ENCODE data around the gene GALE.
A peak's percentile ranks its signal among the peaks of the same experiment; 100 is the strongest.
"Not testable (repeated sequence)": the region's sequence is repeated elsewhere in the genome, so short reads cannot be mapped to it uniquely, and the experiment has no call there.

GALE gene

DNA sequence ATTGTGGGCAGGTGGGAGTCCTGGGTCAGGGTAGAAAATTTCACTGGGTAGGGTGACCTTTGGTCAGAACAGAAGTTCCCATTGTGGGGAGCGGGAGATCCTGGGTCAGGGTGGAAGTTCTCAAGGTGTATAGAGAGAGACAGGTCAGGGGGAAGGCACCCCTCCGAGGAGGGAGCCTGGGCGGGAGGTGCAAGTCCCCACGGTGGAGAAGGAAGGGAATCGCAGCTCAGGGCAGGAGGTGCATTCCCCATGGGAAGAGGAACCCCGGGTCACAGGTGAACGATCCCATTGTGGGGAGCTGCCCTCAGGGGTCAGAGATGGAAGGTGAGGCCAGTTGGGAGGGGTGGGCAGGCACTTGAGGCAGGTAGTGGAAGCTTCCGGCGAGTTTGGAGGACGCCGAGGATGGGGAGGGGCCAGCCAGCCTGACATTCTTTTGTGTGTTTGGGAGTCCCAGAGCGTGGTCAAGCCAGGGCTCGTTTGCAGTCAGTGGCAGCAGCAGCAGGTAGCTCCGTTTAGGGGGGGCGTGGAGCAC lies 9.0 kb downstream of the GALE start:
- no peak for DNase-seq

DNA sequence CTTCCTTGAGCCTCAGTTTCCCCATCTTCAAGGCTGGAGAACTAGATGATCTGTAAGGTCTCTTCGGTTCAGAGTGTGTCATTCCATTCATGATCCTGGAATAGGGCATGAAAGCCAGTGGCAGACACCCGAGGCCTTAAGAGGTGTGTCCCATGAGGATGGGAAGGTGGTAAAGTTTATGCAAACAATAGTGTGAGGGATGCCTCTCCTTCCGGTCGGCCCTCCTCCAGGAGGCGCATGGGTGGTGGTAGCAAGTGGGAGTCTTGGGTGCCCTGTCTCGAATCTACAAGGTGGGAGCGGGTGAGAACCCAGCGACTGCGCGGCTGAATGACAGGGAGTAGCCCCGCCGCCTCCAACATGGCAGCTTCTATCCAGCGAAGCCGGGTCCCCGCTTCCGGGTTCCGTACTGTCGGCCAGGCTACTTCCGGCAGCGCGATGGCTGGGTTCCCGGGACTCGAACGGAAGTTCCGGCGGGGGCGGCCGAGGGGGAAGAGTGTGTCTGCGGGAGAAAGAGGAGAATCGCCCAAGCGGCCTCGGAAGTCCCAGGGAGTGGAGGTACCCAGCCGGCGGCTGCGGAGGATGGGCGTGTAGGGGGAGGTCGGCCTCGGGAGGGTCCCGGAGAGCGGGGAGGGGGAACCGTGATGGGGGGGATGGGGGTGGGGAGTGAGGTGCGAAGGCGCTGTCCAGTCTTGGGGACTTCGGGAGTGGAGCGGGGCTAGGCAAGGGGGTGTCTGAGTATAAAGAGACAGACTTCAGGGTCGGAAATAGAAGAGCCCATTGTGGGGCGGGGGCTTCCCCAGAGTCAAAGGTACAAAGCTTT lies 9.6 kb downstream of the GALE start, which contains the start of gene LYPLA2:
Gene LYPLA2 (plus strand): TSS at position 450 of the 820 bp plus-strand sequence. CDS start 1,538 bp downstream, outside the sequence.
- peak; percentile 95 for DNase-seq

DNA sequence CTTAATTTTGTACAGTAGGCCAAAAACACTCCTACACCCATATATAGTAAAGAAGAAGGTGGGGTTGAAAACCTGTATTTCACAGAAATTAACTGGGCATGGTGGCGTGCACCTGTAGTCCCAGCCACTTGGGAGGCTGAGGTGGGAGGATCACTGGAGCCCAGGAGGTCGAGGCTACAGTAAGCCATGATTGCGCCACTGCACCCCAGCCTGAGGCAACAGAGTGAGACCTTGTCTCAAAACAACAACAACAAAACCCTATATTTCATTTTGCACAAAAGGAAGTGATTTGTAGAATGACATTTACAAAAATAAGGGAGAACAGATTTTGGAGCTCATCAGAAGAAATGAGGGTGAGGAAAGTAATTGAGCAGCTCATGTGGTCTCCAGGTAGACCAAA lies 11.9 kb downstream of the GALE start:
- DNase-seq = no peak

DNA sequence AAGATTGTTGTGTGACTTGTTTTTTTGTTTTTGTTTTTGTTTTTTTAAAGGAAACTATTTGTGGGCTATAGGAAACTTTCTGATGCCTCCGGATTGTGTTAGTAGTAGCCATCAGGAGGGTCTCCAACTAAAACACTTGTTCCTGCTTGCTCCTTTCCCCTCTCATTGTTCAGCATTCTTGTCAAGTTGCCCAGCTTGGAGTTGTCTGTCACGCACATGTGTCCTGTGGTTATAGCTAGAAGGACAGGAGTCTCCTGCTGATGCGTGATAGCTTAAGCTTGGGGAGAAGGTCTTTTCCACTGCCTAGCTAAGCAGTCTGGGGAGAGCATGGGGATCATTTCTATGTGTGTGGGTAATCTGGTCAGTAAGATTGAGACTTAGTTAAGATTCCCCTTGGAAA lies 12.9 kb downstream of the GALE start:
- no peak for DNase-seq

DNA sequence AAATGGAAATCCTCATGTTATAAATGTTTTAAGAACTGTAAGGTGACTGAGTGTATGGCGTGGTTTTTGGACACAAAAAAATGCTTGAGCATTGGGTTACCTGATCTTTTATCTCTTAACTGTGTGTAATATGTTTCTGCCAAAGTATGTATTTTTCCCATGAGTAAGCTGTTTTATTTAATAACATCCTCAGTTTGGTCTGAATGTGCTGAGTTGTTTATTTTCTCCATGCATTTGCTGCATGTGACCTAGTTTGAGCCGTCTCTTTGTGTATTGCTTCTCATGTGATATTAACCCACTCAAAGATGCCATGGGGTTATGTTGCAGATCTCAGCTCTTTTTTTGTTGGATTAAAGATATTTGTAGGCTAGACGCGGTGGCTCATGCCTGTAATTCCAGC lies 15.7 kb downstream of the GALE start:
- no peak for DNase-seq

DNA sequence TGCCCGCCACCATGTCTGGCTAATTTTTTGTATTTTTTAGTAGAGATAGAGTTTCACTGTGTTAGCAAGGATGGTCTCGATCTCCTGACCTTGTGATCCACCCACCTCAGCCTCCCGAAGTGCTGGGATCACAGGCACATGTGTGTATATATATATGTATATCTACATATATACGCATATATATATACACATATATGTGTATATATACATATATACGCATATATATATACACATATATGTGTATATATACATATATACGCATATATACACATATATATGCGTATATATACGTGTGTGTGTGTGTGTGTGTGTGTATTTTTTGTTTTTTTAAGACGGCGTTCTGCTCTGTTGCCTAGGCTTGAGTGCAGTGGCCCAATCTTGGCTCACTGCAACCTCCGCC lies 17.4 kb downstream of the GALE start:
- not testable (repeated sequence) for DNase-seq

DNA sequence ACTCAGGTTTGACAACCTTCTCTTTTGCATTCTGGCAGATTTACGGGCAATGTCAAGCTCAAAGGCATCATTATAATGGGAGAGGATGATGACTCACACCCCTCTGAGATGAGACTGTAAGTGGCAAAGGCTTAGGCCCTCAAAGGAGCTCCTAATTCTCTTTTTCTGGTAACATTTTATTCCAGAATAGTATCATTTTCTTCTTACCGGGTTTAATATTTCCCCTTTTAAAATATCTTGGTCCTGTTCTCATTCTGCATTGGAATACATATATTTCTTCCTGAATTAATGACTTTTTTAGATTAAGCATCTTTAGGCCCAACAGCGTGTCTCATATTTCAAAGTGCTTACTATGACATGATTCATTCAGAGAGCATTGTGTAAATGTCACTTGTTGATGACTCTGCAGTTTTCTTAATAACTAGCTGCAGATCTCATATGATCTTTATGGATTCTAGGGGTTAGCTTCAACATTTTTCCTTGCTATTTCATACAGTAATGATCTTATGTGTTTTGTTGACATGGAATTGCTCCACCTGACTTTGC lies 20.7 kb downstream of the GALE start:
- DNase-seq = no peak

DNA sequence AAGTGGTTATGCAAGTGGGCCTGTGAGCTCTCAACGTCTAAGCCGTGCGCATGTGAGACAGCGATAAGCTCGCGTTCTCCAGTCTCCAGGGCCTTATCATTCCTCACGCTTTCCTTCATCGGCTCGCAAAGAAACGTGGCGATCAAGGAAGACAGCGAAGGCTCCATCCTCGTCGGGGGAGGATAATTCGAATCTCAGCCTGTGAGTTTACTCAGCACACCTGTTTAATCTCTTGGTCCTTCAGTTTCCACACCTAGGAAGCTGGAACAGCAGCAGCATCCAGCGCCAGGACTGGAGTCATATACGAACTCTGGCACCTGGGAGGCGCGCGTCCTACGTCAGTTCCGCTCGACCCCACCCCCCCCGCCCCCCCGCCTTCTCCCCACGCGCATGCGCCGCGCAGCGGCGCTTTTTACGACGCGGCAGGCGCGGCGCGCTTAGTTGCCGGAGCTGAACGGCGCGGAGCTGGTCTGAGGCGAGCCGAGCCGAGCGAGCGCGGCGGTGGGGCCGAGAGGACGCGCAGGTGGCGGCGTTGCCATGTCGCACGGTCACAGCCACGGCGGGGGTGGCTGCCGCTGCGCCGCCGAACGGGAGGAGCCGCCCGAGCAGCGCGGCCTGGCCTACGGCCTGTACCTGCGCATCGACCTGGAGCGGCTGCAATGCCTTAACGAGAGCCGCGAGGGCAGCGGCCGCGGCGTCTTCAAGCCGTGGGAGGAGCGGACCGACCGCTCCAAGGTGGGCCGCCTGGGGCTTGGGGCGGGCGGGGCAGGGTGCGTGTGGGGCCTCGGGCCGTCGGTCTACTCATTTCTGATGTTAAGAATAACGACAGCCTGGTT lies 22.4 kb downstream of the GALE start, which contains the start of gene PITHD1:
Gene PITHD1 (plus strand): TSS at position 440 of the 836 bp plus-strand sequence. CDS start 98 bp downstream, at position 538.
- DNase-seq = peak; percentile 77

DNA sequence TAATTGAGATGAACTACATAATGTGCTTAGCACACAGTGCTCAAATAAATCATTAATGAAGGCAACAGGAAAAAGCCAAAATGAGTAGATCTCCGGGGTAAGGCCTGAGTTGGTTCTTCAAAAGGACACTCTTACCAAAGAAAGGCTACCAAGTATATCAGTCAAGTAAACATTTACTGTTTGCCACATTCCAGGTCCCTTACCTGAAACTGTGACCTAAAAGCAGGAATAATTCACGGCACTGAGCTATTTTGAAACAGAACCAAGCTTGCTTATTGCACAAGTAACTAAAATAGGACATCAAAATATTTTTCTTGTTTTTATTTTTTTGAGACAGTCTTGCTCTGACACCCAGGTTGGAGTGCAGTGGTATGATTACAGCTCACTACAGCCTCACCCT lies 24.3 kb downstream of the GALE start:
- no peak for DNase-seq

DNA sequence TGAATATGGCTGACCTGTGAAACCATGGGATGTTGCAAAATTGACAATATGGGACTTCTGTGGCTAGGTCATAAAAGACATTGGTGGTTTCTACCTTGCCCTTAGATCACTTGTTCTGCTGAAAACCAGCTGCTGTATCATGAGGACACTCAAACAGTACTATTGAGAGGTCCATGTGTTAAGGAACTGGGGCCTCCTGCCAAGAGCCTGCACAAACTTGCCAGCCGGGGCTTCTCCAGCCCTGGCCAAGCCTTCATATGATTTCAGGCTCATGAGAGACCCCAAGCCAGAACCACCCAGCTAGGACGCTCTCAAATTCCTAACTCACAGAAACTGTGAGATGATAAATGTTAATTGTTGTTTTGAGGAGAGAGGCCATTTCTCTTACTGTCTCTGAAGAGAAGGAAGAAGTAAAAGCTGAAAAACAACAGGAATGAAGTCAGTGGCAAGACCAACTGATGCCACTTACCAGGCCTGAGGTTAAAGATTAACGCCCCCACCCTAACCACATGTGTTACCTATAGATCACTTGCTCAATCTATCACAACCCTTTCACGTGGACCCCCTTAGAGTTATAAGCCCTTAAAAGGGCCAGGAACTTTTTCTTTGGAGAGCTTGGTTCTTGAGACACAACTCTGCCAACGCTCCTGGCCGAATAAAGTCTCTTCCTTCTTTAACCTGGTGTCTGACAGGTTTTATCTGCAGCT lies 26.2 kb downstream of the GALE start:
- no peak for DNase-seq

DNA sequence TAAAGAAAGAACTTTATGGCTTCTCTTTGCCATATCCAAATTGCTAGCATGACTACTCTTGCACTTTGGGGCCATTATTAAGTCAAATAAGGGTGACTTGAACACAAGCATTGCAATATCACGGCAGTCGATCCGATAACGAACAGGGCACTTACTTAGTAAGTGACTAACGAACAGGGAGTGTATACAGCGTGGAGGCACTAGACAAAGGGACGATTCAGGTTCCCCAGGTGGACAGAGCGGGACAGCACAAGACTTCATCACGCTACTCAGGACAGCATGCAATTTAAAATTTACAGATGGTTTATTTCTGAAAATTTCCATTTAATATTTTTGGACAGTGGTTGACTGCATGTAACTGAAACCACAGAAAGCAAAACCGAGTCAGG lies 27.7 kb downstream of the GALE start:
- DNase-seq = no peak

DNA sequence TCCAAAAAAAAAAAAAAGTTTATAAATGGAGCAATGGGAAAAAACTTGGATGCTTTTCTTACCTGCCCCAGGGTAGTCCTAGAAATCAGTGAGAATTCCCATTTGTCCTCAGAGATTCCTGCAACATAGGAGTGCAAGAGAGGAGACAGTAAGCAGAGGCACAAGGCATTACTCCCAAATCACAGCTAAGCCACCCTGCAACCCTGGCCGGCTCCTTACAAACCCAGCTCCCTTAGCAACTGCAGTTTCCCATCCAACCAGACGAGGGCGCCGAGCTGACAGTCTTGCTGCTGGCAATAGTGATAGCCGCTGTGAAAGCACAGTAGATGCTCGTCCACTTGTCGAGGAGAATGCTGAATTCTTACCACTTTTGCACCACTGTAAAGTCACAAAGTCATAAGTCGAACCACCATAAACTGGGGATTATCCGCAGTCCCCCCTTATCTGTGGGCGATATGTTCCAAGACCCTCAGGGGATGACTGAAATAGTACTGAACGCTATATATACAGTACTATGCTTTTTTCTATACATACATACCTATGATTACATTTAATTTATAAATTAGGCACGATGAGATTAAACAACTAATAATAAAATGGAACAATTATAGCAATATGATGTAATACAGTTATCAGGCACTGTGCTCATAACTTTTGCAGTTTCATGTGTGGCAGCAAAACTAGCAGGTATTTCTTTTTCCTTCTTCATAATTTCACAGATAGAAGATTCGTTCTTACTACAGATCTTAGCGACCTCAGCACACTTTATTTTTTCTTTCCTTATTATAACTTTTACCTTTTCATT lies 28.3 kb downstream of the GALE start:
- peak; percentile 83 for DNase-seq

DNA sequence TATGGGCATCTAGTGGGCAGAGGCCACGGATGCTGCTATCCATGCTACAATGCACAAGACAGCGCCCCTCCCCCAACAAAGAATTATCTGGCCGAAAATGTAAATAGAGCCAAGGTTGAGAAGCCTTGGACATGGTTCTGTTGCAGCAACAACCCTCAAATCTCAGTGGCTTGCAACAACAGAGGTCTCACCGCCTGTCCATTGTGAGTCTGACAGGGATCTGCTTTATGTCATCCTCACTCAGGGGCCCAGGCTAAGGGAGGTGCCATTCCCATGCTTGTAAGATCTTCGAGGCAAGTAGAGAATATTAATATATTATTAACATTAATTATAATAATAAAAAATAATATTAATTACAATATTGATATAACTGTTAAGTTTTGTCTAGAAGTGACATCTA lies 31.8 kb downstream of the GALE start:
- DNase-seq = no peak

DNA sequence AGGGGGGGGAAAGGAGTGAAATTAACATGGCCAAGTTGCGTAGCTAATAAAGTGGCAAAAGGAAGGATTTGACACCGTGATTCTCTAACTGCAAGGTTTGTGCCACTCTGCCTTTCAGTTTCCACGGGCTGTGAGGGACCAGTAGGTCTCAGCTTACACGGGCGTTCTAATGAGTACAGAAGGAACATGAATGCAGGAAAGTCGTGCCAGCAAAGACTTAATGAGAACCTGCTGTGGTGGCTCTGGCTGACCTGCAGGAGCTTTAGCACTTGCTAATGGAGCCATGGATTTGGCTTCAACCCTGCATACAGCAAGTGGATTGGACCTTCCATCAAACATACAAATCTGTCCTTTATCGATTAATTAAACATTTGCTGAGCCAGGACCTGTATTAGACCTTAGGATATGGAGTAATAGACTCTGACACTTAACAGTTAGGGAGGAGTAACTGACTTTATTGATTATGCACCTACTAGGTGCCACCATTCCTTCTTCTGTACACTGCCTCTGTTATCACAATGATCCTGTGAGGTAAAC lies 37.4 kb downstream of the GALE start:
- DNase-seq = no peak

DNA sequence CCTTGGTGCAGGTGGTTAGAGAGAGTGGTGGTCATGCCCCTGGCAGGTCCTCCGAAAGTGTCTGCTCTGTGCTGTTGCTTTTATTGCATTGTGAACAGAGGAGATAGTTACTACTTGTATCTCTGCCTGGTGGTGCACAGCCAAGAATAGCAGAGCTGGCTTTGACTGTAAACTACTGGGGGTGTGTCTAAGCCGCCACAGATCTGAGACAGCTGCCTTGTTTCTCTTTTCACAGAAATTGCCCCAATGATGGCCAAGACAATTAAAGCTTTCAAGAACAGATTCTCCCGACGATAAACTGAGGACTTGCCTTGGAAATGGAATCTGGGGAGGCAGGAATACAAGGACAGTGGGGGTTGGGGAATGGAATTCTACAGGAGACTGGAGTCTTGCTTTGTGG lies 41.3 kb downstream of the GALE start:
- DNase-seq = peak; percentile 46

DNA sequence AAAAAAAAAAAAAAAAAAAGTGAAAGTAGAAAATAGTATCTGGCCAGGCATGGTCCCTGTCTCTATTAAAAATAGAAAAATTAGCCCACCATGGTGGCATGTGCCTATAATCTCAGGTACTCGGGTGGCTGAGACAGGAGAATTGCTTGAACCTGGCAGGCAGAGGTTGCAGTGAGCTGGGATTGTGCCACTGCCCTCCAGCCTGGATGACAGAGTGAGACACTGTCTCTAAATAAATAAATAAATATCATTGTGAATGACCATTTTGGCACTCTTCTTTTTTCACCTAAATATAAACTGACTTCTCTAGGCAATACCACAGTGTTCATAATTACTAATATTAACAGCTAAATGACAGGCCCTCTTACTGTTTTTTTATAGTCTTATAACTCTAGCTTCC lies 42.7 kb downstream of the GALE start:
- DNase-seq = no peak

DNA sequence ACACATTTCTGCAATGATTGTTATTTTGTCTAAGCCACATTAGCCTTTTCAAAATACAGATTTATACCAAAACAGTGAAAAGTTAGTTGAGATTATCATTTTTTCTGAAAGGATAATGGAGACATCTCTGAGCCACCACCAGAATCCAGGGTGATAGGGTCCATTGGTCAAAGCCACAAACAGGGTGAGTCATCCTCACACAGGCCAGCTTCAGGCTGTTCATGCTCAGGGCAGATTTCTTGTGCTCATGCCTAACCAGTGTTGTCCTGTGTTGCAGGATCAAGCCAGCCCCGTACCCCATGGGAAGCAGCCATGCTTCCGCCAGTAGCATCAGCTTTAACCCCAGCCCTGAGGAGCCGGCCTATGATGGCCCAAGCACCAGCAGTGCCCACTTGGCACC lies 43.9 kb downstream of the GALE start:
- DNase-seq = no peak

DNA sequence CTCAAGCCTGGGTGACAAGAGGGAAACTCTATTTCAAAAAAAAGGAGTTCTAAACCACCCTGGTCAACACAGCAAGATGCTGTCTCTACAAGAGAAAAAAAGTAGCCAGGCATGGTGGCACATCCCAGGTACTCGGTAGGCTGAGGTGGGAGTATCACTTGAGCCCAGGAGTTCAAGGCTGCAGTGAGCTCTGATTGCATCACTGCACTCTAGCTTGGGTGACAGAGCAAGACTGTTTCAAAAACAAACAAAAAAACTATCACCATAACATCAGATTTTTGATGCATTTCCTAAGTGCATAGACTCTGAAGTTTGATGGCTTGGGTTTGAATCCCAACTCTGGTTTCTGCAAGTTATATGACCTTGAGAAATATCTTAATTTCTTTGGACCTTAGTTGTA lies 47.6 kb downstream of the GALE start:
- DNase-seq = no peak

DNA sequence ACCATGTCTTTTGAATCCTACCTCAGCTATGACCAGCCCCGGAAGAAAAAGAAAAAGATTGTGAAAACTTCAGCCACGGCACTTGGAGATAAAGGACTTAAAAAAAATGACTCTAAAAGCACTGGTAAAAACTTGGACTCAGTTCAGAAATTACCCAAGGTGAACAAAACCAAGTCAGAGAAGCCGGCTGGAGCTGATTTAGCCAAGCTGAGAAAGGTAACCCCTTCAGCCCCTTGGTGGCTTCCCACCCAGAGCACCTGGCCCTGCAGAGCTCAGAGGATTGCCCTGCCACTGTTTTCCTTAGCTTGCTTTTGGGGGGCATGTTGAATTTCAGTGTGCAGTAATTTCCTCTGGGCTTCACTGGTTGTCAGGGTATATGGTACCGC lies 48.7 kb downstream of the GALE start:
- no peak for DNase-seq

DNA sequence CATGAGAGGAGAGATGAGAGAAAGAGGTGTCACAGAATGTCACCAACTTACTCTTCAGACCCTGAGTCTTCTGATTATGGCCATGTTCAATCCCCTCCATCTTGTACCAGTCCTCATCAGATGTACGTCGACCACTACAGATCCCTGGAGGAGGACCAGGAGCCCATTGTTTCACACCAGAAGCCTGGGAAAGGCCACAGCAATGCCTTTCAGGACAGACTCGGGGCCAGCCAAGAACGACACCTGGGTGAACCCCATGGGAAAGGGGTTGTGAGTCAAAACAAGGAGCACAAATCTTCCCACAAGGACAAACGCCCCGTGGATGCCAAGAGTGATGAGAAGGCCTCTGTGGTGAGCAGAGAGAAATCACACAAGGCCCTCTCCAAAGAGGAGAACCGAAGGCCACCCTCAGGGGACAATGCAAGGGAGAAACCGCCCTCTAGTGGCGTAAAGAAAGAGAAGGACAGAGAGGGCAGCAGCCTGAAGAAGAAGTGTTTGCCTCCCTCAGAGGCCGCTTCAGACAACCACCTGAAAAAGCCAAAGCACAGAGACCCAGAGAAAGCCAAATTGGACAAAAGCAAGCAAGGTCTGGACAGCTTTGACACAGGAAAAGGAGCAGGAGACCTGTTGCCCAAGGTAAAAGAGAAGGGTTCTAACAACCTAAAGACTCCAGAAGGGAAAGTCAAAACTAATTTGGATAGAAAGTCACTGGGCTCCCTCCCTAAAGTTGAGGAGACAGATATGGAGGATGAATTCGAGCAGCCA lies 49.3 kb downstream of the GALE start:
- DNase-seq = peak; percentile 16

DNA sequence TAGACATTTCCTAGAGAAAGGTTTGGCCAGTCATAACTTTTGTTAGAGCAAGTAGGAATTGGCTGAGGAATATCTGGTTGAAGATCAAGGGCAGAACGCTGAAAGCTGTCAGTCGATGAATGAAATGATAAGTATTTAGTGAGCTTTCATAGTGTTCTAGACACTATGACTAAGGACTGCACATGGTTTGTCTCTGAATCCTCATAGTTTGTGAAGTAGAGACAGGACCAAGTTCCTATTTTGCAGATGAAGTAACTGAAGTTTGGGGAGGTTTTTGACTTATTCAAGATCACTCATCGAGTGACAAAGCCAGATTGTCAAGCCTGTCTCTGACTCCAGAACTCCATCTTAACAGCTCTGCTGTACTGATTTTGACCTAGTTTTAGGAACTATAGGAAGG lies 52.5 kb downstream of the GALE start:
- DNase-seq = no peak
